ENCODE results near the gene MOB3B.

Gene MOB3B

GRCh38 chr9:27279611-27280010 lies 250.0 kb downstream of the MOB3B start:
- no peak for DNase-seq (ENCODE audit: low read depth)

GRCh38 chr9:27278374-27278773 lies 251.2 kb downstream of the MOB3B start:
- DNase-seq (ENCODE audit: low read depth): no peak

- no peak for DNase-seq (ENCODE audit: low read depth)
These were observed 253.2 kb downstream of the MOB3B start for GRCh38 chr9:27276193-27277030.

All from stimulated activated CD8-positive, alpha-beta memory T cell treated with anti-CD3 and anti-CD28 coated beads, Interleukin-4, amount 100 ng/mL, for 24 hours (primary cell).